Subcutaneous abdominal adipose tissue (tissue), 5 donors: ENCODE measurements around the gene CUTA.
"Not testable (repeated sequence)": the region's sequence is repeated elsewhere in the genome, so short reads cannot be mapped to it uniquely, and the experiment has no call there.

Source experiments
- H3K27ac ChIP-seq: one replicate; pipeline ENCODE4 v1.7.0; 2013; ENCODE audit warnings: low read depth, mild to moderate bottlenecking, inconsistent platforms, low read length, moderate library complexity
- H3K27me3 ChIP-seq, 5 donors: one replicate each; pipeline ENCODE4 v1.7.0; 2013; ENCODE audit warnings: low read length in 5 of 5, inconsistent platforms in 1 of 5; ENCODE audit not compliant: control insufficient read depth in 5 of 5, insufficient read depth in 4 of 5
- H3K36me3 ChIP-seq, 5 donors: one replicate each; pipeline ENCODE4 v1.7.0; 2013; ENCODE audit warnings: low read length in 5 of 5; ENCODE audit not compliant: control insufficient read depth in 5 of 5, insufficient read depth in 5 of 5
- H3K4me1 ChIP-seq, 5 donors: one replicate each; pipeline ENCODE4 v1.7.0; 2013; ENCODE audit warnings: low read length in 5 of 5, mild to moderate bottlenecking in 3 of 5, moderate library complexity in 1 of 5; ENCODE audit not compliant: control insufficient read depth in 5 of 5, insufficient read depth in 5 of 5
- H3K4me3 ChIP-seq, 5 donors: one replicate each; pipeline ENCODE4 v1.7.0; 2013; ENCODE audit warnings: low read length in 5 of 5, low read depth in 1 of 5
- H3K9ac ChIP-seq, 5 donors: one replicate each; pipeline ENCODE4 v1.7.0; 2013; ENCODE audit warnings: low read length in 5 of 5, mild to moderate bottlenecking in 4 of 5, moderate library complexity in 3 of 5
- H3K9me3 ChIP-seq, 5 donors: one replicate each; pipeline ENCODE4 v1.7.0; 2013; ENCODE audit warnings: low read length in 5 of 5; ENCODE audit not compliant: control insufficient read depth in 5 of 5
- donor health status: healthy.
- donor health status: healthy.
- donor health status: healthy.
- donor health status: healthy.
- donor health status: healthy.

Gene CUTA

DNA sequence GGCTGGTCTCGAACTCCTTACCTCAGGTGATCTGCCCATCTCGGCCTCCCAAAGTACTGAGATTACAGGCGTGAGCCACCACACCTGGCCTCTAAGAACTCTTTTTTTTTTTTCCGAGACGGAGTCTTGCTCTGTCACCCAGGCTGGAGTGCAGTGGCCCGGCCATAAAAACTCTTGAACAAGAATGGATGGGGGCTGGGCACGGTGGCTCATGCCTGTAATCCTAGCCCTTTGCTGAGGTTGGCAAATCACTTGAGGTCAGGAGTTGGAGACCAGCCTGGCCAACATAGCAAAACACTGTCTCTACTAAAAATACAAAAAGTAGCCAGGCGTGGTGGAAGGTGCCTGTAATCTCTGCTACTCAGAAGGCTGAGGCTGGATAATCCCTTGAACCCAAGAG lies 46.0 kb downstream of the CUTA start:
- H3K9ac ChIP-seq, H3K36me3 ChIP-seq, H3K27ac ChIP-seq, H3K9me3 ChIP-seq, H3K27me3 ChIP-seq, H3K4me3 ChIP-seq: not testable (repeated sequence)
- peaks cover 0 to 27% (median 22%) of the 10 kb centered on the region in 5 donors for H3K4me1 ChIP-seq

DNA sequence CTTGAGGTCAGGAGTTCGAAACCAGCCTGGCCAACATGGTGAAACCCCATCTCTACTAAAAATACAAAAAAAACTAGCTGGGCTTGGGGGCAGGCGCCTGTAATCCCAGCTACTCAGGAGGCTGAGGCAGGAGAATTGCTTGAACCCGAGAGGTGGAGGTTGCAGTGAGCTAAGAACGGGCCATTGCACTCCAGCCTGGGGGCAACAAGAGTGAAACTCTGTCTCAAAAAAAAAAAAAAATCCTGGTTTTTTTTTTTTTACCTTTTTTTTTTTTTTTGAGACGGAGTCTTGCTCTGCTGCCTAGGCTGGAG lies 50.2 kb downstream of the CUTA start:
- not testable (repeated sequence) for H3K9ac ChIP-seq, H3K4me1 ChIP-seq, H3K27me3 ChIP-seq, H3K27ac ChIP-seq, H3K9me3 ChIP-seq, H3K36me3 ChIP-seq, H3K4me3 ChIP-seq

DNA sequence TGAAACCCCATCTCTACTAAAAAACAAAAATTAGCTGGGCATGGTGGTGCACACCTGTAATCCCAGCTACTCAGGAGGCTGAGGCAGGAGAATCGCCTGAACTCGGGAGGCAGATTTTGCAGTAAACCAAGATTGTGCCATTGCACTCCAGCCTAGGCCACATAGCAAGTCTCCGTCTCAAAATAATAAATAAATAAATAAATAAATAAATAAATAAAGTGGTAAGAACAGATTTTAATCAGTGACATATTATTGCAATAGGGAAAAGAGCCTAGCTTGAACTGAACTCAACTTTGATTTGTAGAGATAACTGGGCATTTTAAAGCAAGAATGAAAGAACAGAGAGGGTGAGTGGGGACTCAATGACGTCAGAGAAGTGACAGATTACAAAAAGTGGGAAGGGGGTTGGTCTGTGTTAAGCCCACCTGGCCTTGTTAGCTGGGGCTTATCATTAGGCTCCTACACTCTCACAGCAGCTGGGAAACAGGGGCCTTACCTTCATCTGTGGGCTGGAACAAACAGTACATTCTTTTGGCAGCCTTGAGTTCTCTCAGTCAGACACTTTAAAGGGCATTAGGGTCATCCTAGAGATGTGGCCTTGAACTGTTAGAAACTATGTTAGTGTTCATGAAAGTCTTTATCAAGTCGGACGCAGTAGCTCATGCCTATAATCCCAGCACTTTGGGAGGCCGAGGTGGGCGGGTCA lies 50.7 kb downstream of the CUTA start:
- Histone ChIP-seq H3K9ac (no peak overlapping the region), H3K4me3 (no peak overlapping the region), H3K4me1 (no peaks in the 10 kb centered on the region), H3K27me3 (no peaks in the 10 kb centered on the region), H3K36me3 (no peaks in the 10 kb centered on the region), H3K27ac (no peak overlapping the region), H3K9me3 (no peaks in the 10 kb centered on the region)
